ENCODE data around the gene ITGA7.

DNA sequence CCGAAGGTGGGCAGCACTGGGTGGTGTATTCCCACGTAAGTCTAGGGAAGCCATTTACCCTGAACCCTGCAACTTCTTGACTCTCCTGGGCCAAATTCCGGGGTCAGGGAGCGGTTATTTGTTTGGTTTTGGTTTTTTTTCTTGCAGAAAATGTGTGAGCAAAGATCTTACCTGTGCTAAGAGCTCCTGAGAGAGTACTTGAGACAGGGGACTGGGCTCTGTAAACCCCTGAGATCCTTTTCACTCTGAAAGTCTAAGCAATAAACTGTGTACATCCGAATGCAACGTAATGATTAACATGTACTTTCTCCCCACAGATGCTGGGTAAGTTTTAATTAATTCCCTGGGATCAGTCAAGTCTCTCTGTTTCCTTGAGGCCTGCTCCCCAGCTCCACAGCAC lies 49.5 kb downstream of the ITGA7 start:
- no peak for TF ChIP-seq NFRKB (IDR thresholded peaks at IDR 0.05)
- no peak for TF ChIP-seq L3MBTL2 (conservative IDR thresholded peaks at IDR 0.05)
- no peak for TF ChIP-seq FOXA1 (IDR thresholded peaks at IDR 0.05)
- no peak for TF ChIP-seq SUZ12 (IDR thresholded peaks at IDR 0.05)
- no peak for TF ChIP-seq ELF4 (IDR thresholded peaks at IDR 0.05)
- TF ChIP-seq BHLHE40 (IDR thresholded peaks at IDR 0.05; ENCODE audit: borderline replicate concordance): no peak
- TF ChIP-seq CTBP1 (IDR thresholded peaks at IDR 0.05; ENCODE audit: borderline replicate concordance): no peak
- TF ChIP-seq FOXM1 (IDR thresholded peaks at IDR 0.05; ENCODE audit: borderline replicate concordance): no peak
- TF ChIP-seq TARDBP (IDR thresholded peaks at IDR 0.05): no peak

All from HEK293T (cell line).